Peyer's patch (tissue), 4 donors: ENCODE data around the gene SPATA31C2. TPM values are rescaled to one million over a fixed set of nuclear protein-coding genes. Genes with fewer than 3 reads are reported as not detected.

Experiments used
- DNase-seq, 3 donors: peaks; one replicate each; pipeline ENCODE4 v3.0.0-alpha.2; 2017 to 2019
- H3K27ac ChIP-seq, 4 donors: fragments of 200-600 bp; sonication (generic); one replicate each; pipeline ENCODE4 v1.5.1; 2016 to 2019
- H3K27me3 ChIP-seq, 2 donors: fragments of 200-600 bp; sonication (generic); one replicate each; pipeline ENCODE4 v1.5.1; 2019
- H3K36me3 ChIP-seq, 3 donors: fragments of 200-600 bp; sonication (generic); one replicate each; pipeline ENCODE4 v1.5.1; 2016 to 2019
- H3K4me1 ChIP-seq, 4 donors: fragments of 200-600 bp; sonication (generic); one replicate each; pipeline ENCODE4 v1.5.1; 2016 to 2019
- H3K4me3 ChIP-seq, 4 donors: fragments of 200-600 bp; sonication (generic); 1 replicate in 3 of 4; 2 replicates in 1 of 4; pipeline ENCODE4 v1.5.1; 2016 to 2019; ENCODE audit warnings: mild to moderate bottlenecking in 1 of 4
- H3K9me3 ChIP-seq, 4 donors: fragments of 200-600 bp; sonication (generic); one replicate each; pipeline ENCODE4 v1.5.1; 2016 to 2019; ENCODE audit warnings: mild to moderate bottlenecking in 1 of 4
- CTCF ChIP-seq, 6 experiments: fragments of 450-650 bp in 4 of 6; fragments of 200-600 bp in 2 of 6; sonication (generic) in 1 of 6; IDR thresholded peaks; one replicate each; pipeline ENCODE4 v1.5.1; 2017 to 2019; ENCODE audit warnings: antibody characterized with exemption in 6 of 6, mild to moderate bottlenecking in 3 of 6, moderate library complexity in 1 of 6
- POLR2A ChIP-seq, 2 donors: fragments of 450-650 bp; IDR thresholded peaks; one replicate each; pipeline ENCODE4 v1.5.1; 2017; ENCODE audit warnings: antibody characterized with exemption in 2 of 2, mild to moderate bottlenecking in 2 of 2, moderate library complexity in 2 of 2
- total RNA-seq, 4 donors: library from RNA; depleted of rRNA; stranded (reverse); fragments of >200 nt; gene quantifications; one replicate each; pipeline ENCODE4 v1.1.0, GENCODE V29; 2016

The SPATA31C2 gene
- total RNA-seq, 4 donors from 2014 or later = not detected

- peak in 2 of 3 donors; percentile 31 to 60 for DNase-seq
- Histone ChIP-seq H3K4me3 (no peak overlapping the region), H3K9me3 (no peaks in the 10 kb centered on the region), H3K27me3 (no peaks in the 10 kb centered on the region), H3K27ac (no peak overlapping the region), H3K36me3 (no peaks in the 10 kb centered on the region), H3K4me1 (no peaks in the 10 kb centered on the region)
- TF ChIP-seq CTCF (IDR thresholded peaks at IDR 0.05) (peak; percentile 19 to 63 (median 50)), POLR2A (IDR thresholded peaks at IDR 0.05) (no peak)
These were observed 35.2 kb upstream of the SPATA31C2 start for GRCh38 chr9:88173378-88173999.

- no peaks in the 10 kb centered on the region for H3K36me3 ChIP-seq
- no peaks in the 10 kb centered on the region for H3K27me3 ChIP-seq
- H3K9me3 ChIP-seq = no peaks in the 10 kb centered on the region
- no peak for DNase-seq
- H3K27ac ChIP-seq = no peak overlapping the region
- no peaks in the 10 kb centered on the region for H3K4me1 ChIP-seq
- H3K4me3 ChIP-seq = no peak overlapping the region
- TF ChIP-seq CTCF (IDR thresholded peaks at IDR 0.05) (no peak), POLR2A (IDR thresholded peaks at IDR 0.05) (no peak)
These were observed 31.4 kb upstream of the SPATA31C2 start for GRCh38 chr9:88169700-88170099.

- Histone ChIP-seq H3K36me3 (no peaks in the 10 kb centered on the region), H3K4me3 (no peak overlapping the region), H3K27ac (no peak overlapping the region), H3K4me1 (no peaks in the 10 kb centered on the region), H3K9me3 (no peaks in the 10 kb centered on the region), H3K27me3 (no peaks in the 10 kb centered on the region)
- DNase-seq = no peak
- TF ChIP-seq CTCF (IDR thresholded peaks at IDR 0.05) (no peak), POLR2A (IDR thresholded peaks at IDR 0.05) (no peak)
These were observed 30.3 kb upstream of the SPATA31C2 start for GRCh38 chr9:88168564-88168963.

GRCh38 chr9:88166660-88167059, 28.4 kb upstream of the SPATA31C2 start:
- Histone ChIP-seq H3K9me3 (no peaks in the 10 kb centered on the region), H3K4me3 (no peak overlapping the region), H3K4me1 (no peaks in the 10 kb centered on the region), H3K27ac (no peak overlapping the region), H3K36me3 (no peaks in the 10 kb centered on the region), H3K27me3 (no peaks in the 10 kb centered on the region)
- DNase-seq = no peak
- TF ChIP-seq POLR2A (IDR thresholded peaks at IDR 0.05) (no peak), CTCF (IDR thresholded peaks at IDR 0.05) (no peak)

- Histone ChIP-seq H3K27me3 (no peaks in the 10 kb centered on the region), H3K9me3 (no peaks in the 10 kb centered on the region), H3K4me3 (no peak overlapping the region), H3K4me1 (no peaks in the 10 kb centered on the region), H3K36me3 (no peaks in the 10 kb centered on the region), H3K27ac (no peak overlapping the region)
- DNase-seq = no peak
- no peak for TF ChIP-seq POLR2A (IDR thresholded peaks at IDR 0.05)
- TF ChIP-seq CTCF (IDR thresholded peaks at IDR 0.05) = no peak
These were observed 26.6 kb upstream of the SPATA31C2 start for GRCh38 chr9:88164850-88165249.

- H3K4me1 ChIP-seq = no peaks in the 10 kb centered on the region
- TF ChIP-seq POLR2A (IDR thresholded peaks at IDR 0.05) (no peak), CTCF (IDR thresholded peaks at IDR 0.05) (no peak)
- H3K27ac ChIP-seq = no peak overlapping the region
- no peak for DNase-seq
- H3K4me3 ChIP-seq = no peak overlapping the region
- H3K27me3 ChIP-seq = no peaks in the 10 kb centered on the region
- H3K36me3 ChIP-seq = no peaks in the 10 kb centered on the region
- H3K9me3 ChIP-seq = no peaks in the 10 kb centered on the region
These were observed 22.9 kb upstream of the SPATA31C2 start for GRCh38 chr9:88161144-88161543.
